HG02798 (cell line): ENCODE data around the gene DUT.
A peak's percentile ranks its signal among the peaks of the same experiment; 100 is the strongest.

Experiments used
- ATAC-seq: cut with Tn5 transposase; IDR thresholded peaks from one replicate; pipeline ENCODE4 v1.9.1; 2021; ENCODE audit warnings: mild to moderate bottlenecking; ENCODE audit not compliant: unreplicated experiment, poor library complexity

Gene DUT

DNA sequence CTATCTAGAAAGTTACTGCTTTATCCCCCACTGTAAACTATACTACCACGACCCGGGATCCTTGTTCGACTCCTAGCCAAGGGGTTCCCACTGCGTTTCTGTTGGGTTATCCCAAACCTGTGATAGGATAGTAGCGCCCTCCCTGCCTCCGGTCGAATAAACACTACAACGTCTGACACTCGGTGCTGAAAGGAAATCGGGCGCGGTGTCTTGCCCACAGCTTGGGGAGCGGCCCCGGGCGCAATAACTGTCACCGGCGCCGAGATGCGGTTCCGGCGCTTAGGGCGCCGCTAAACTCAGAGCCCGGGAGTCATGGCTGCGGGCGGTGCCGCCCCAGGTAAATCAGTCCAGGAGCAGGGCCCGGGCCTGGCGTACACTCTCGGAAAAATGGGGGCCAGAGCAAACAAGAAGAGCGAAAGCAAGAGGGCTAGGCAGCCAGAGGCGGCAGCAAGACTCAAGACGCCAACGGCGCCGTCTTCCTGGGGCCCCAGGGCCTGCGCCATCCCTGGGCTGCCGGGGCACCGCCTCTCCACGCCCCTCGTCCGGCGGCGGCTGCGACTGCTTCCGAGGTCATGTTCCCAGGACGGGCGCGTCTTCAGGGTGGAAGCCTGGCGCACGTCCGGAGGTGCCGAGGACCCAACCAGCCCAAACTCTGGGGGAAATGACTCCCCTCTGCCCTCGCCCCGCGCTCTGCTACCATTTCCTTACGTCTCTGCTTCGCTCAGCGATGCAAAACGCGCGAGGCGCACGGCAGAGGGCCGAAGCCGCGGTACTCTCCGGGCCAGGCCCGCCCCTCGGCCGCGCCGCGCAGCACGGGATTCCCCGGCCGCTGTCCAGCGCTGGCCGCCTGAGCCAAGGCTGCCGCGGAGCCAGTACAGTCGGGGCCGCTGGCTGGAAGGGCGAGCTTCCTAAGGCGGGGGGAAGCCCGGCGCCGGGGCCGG lies at the start of gene DUT:
DUT (plus strand) TSS at position 575 of the 941 bp plus-strand sequence; CDS start at position 662, 87 bp downstream.
- ATAC-seq, result peak; percentile 93

DNA sequence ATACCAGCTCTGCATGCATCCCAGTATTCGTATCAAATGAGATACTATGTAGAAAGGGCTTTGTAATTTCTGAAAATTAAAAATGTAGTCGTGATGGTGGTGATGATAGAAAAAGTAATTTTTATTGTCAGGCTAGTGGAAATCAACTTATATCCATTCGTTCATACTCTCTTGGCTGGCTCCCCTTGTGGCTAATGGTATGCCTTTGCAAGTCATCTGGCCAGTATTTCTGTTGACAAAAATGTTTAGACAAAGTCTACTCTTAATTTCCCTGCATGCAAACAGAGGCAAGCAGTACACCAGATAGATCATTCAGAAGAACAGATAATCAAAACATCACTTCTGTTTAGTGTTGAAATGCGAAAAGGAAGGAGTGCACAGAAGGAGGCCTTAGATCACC lies 49.6 kb upstream of the DUT start:
- no peak for ATAC-seq

DNA sequence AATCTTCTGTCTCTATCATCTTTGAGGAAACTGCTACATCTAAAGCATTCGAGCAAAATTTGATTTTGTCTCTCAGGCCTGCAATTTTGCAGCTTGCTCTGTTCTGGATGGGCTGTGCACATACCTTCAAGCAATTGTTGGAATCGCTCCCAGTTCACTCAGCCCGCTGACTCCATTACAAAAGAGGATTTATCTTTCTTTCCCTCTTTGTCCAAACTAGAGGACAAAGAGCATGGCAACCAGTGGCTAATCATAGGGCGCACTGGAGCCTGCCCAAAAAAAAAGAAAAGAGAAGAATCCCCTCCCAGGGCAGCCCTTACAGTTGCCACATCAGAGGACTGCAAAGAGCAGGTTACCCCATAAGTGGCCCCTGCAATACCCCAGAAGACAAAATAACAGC lies 49.0 kb upstream of the DUT start:
- no peak for ATAC-seq

DNA sequence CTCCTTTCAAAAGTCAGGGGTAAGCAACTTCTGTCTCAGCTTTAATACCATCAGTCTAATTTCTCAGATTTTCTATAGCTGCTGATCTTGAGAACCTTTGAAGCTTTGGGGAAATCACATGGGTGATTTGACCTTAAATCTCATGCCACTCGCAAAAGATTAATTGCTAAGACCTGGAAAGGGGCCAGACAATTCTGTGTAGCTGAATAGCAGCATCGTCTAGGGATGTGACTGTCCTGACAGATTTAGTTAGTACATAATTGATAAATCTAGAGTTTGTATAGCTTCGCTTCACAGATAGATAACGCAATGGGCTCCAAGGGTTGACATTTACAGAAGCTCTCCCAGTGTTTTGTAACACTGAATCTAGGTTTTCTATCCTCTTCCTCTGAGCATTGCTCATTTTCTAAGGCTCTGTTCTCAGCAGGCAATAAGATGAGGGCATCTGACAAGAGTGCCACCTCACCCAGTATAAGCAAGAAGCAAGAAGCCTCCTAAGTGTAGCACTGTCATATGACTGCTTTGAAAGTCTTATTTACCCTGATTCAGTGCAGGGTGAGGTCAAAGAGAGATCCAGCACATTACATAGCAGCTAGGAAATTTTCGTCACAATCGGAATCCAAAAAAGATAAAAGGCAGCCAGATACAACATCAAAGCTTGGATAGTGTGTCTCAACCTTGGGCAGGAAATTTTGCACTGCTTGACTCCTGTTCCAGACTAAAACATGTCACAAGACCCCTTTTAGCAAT lies 47.7 kb upstream of the DUT start:
- no peak for ATAC-seq

DNA sequence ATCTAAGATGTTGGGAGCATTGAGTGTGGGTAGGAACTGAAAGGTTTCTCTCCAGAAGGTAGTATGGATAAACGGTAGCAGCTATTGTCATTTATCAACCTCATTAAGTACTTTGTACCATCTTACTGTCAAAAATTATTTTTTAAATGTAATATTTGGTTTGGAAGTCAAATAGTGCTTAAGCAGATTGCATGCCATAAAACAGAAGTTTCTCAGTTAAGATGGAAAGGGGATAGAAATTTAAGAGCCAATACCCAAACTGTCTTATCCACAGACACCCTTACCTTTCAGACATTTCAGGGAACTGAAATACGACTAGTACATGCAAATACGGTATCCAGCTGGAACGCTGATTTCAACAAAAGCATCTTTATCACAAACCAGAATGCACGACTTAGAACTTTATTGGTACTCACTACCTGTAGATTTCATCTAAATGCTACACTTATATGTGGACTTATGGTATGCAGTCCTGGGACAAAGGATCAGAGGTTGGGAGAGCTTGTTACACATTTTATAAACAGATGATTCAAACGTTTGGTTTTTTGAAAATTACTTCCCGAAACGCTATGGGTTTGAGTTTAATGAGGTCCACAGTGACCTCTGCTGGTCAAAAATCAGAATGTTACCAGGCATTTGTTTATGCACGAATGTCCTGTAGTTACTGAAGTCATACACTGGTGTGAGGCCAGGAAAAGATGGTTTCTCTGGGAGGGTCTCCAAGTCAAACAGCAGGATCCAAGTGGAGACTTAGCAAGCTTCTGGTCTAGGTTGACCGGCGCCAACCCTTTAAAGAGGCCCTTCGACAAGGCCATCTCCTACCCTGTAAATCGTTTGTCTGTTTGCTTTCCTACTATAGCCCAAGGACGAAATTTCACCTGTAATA lies 45.7 kb upstream of the DUT start:
- peak; percentile 79 for ATAC-seq

DNA sequence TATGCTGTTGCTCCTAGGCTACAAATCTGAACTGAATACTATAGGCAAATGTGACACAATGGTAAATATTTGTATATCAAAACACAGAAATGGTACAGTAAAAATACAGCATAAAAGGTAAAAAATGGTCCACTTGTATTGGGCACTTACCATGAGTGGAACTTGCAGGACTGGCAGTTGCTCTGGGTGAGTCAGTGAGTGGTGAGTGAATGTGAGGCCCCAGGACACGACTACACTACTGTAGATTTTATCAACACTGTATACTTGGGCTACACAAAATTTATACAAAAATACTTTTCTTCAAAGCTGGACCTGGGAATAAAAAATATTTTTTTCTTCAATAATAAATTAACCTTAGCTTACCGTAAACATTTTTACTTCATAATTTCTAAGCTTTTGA lies 41.6 kb upstream of the DUT start:
- ATAC-seq, result no peak

DNA sequence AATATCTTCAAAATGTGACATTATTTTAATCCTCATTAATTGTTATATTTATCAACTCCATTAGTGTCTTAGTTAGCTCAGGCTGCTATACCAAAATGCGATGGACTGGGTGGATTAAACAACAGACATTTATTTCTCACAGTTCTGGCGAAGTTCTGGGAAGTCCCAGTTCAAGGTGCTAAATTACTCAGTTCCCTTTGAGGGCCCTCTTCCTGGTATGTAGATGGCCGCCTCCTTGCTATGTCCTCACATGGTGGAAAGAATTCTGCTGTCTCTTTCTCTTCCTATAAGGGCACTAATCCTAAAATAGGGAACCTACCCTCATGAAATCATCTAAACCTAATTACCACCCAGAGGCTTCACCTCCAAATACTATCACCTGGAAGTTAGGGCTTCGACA lies 38.8 kb upstream of the DUT start:
- peak; percentile 47 for ATAC-seq

DNA sequence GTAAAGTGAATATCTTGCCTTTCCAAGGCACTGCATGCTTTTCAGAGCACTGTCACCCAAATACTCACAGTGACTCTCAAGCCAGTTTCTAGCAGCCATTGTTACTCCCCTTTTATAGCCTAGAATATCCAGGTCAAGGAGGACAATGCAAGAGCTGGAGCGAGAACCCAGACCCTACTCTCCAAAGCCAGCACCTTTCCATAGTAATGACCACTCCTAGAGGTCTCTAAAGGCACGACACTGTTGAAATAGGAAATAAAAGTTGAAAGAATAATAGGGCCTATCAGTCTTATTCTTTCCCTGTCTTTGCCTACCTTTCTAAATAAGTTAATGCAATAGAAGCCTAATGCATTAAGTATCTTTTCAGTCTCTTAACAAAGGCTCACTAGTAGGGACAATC lies 33.6 kb upstream of the DUT start:
- ATAC-seq, result no peak

DNA sequence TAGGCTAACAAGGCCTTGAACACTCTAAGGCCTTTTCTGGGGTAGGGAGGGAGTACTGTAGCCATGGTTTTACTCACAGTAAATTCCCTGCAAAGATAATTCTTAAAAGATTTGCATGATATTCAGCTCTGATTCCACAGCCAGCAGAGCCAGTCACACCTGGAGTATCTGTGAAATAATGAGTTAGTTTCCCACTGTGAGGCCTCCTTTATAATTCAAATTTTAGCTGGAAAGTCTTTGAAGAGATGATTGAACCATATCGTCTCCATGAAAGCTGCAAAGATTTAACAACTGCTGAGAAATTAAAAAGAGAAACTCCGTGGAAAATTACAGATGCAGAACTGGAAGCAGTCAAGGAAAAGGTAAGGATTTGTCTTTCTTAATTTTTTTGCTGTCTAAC lies 32.3 kb upstream of the DUT start:
- no peak for ATAC-seq

DNA sequence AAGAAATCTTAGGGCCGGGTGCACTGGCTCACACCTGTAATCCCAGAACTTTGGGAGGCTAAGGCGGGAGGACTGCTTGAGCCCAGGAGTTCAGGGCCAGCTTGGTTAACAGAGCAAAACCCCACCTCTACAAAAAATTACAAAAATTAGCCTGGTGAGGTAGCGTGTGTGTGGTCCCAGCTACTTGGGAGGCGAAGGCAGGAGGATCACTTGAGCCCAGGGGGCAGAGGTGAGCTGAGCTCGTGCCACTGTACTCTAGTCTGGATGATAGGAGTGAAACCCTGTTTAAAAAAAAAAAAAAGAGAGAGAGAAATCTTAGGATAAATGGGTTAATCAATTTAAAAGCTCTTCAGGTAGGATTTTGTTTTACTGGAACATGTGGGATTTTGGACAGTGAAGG lies 31.2 kb upstream of the DUT start:
- no peak for ATAC-seq

DNA sequence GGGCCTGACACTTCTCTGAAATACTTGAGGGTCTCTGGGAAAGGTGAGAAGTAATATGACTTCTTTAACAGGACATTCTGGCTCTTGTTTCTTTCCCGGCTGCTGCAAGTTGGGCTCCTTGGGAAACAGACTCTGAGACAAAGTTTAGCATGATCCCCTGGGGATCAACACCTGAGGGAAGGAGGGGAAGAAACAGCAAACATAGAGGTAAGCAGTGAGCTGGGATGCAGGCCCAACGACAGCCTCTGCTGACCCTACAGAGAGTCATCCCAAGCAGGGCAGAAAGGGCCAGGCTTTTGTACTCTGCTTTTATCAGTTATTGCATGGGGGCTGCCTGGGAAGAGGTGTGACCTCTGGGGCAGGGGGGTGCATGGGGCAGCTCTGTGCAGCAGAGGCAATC lies 26.8 kb upstream of the DUT start:
- ATAC-seq, result no peak

DNA sequence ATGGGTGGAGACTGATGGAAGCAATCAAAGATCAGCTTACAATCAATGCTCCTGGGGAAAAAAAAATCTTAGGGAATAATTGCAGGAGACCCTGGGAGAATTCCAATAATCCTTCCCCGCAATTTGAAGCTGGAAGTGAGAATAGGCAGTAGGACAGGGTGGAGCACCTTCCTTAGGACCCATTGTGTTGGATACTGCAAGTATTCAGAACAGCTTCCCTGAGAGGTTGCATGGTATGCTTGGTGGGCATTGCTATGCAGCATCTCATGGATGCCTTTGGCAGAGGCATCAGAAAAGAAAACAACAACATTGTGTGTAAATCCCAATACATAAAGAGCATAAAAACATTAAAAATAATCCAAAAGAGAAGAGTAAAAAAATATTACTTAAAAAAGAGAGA lies 24.6 kb upstream of the DUT start:
- no peak for ATAC-seq

DNA sequence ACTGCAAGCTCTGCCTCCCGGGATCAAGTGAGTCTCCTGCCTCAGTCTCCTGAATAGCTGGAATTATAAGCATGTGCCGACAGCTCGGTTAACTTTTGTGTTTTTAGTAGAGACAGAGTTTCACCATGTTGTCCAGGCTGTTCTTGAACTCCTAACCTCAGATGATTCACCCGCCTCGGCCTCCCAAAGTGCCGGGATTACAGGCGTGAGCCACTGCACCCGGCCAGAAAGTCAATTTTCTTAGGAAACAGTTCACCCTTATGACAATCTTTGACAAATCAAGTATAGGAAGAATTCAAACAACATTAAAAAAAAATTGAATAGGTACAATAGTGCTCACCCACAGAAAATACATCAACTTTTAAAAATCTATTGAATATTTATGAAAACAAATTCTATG lies 23.6 kb upstream of the DUT start:
- no peak for ATAC-seq

DNA sequence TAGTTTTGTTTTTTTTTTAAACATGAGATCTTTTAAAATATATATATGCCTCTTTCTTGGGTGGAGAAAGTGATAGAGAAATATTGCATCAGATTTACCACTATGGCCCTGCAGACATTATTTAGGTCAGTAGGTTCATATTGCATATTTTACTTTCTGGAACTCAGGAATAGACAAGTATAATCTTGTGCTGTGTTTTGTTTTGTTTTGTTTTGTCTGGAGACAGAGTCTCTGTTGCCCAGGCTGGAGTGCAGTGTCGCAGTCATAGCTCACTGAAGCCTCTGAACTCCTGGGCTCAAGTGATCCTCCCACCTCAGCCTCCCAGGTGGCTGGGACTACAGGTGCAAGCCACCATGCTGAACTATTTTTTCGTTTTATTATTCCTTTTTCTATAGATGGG lies 21.5 kb upstream of the DUT start:
- no peak for ATAC-seq

DNA sequence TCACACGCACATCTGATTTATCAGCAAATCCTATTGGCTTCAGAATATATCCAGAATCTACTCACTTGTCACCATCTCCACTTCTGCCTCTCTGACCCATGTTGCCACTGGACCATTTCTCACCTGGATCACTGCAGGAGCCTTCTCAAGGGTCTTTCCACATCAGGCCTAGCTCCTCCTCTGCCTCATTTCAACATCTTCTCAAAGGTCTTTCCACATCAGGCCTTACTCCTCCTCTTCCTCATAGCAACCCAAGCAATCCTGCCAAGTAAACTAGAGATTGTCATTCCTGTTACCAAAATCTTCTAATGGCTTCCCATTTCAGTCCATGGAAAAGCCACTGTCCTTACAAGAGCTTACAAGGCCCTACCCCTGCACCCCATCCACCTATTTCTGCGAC lies 18.0 kb upstream of the DUT start:
- ATAC-seq, result no peak

DNA sequence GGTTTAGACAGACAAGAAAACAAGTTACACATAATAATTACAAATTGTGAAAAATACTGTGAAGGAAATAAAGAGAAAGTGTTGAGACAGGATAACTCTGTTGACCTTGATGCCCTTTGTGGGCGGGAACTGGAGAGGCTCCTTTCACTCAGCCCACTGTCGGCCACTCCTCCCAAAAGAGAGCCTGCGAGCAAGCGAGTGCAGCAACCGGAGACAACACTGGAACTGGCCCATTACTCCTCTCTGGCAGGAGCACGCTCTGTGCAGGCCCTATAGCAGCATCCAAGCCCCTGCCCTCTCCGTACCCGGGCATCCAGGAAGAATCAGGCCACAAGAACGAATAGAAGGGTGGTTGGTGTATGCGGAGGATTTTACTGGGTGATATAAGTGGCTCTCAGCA lies 16.2 kb upstream of the DUT start:
- no peak for ATAC-seq

DNA sequence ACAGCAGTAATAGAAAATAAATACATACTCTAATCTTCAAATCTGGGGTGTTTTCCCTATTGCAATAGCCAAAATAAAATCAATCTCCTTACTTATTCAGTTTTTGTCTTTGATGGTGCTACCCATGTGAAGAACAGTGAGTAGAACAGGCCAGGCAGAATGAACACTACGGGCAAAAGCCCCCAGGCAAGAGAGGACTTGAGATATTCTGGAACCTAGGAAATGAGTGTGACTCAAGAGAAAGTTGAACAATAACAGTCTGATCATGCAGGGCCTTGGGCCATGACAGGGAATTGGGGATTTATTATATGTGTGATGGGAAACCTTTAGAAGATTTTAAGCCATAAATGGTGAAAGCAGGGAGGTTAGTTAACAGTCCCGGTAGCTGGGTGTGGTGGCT lies 14.0 kb upstream of the DUT start:
- ATAC-seq, result no peak

DNA sequence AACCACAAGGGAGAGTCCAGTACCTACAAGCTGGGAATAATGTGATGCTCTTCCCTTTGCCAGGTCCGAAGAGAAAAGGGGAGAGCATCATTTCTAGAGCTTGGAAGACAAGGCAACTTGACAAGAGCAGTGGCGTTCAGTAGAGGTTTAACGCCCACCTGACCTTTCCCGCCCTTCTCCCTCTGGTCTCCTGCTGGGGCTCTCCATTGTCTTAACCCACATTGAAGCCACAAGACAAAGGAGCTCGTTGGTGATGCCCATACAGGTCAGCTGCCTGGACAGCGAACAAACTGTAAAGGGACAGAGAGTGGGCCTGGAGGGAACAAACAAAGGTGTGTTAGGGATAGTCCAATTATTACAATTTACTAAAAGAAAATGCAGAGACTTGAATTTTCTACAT lies 13.1 kb upstream of the DUT start:
- ATAC-seq, result no peak

DNA sequence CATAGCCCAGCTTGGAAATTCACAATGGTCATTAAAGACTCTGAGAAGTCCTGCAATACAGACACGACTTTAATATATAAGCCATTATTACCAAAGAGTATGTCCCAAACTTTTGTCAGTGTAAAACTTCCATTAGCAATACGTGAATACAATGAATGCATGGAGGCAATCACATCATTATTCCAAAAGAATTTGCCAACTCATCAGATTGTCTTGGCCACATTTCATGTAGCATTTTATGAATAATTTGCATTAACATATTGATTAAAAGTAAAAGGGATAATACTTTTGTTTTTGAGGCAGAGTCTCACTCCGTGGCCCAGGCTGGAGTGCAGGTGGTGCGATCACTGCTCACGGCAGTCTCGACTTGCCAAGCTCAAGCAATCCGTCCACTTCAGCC lies 7.9 kb upstream of the DUT start:
- ATAC-seq, result no peak

DNA sequence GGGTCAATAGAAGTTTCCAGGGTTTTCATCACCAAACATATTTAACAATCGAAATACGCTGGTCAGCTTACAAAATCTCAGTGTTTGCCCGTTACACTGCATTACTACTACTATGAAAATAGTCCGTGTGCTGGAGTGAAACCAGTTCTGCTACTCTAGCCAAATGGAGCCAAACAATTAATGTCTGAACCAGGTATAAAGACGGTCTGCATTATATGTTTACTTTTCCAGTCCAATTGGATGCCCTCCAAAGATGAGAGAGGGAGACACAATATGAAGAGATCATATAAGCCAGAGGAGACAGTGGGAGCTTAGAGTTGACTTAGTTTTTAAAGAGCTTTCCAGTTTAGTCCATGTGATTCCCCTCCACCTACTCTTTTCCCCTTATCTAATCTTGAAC lies 6.3 kb upstream of the DUT start:
- no peak for ATAC-seq

DNA sequence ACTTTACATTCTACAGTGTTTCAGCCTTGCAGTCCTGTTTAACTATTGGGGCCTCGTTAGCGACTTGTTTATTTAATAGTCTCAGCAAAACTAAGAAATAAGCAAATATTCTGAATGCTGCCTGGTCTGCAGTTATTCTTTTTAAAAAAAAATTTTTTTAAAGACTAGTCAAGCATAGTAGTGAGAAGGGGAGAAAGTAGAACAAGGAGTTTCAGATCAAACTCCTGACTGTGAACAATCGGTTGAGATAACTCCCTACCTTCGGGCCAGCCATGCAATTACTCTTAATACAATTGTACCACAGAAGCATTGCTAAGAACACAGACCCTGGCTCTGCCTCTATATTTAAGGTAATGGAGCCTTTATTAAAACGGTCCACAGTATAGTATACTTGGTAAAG lies 5.8 kb upstream of the DUT start:
- no peak for ATAC-seq
